Adrenal gland (tissue), 5 donors: ENCODE results near the gene GPC6.

Experiments used
- CTCF ChIP-seq, 6 experiments: fragments of 450-650 bp in 4 of 6; fragments of 200-600 bp in 2 of 6; sonication (generic) in 1 of 6; IDR thresholded peaks; 1 replicate in 5 of 6; 2 replicates in 1 of 6; pipeline versions ENCODE4 v1.5.1 to v1.8.0; 2016 to 2021; ENCODE audit warnings: antibody characterized with exemption in 6 of 6, mild to moderate bottlenecking in 2 of 6, moderate library complexity in 1 of 6
- POLR2A ChIP-seq, 2 donors: fragments of 450-650 bp; IDR thresholded peaks; one replicate each; pipeline ENCODE4 v1.6.1; 2017; ENCODE audit warnings: antibody characterized with exemption in 2 of 2, mild to moderate bottlenecking in 2 of 2, moderate library complexity in 1 of 2
- donor health status: DM: no; HTN: no; CAD: no.

- TF ChIP-seq CTCF (IDR thresholded peaks at IDR 0.05) (no peak), POLR2A (IDR thresholded peaks at IDR 0.05) (no peak)
Observed at GRCh38 chr13:94427313-94427953, 1200.8 kb downstream of the GPC6 start.
